Colonic mucosa (tissue), 4 donors: ENCODE measurements around the gene CMAS. TPM values are rescaled to one million over a fixed set of nuclear protein-coding genes. Genes with fewer than 3 reads are reported as not detected.
"Not testable (repeated sequence)": the region's sequence is repeated elsewhere in the genome, so short reads cannot be mapped to it uniquely, and the experiment has no call there.

ENCODE experiments used
- DNase-seq: peaks from one replicate; pipeline ENCODE4 v3.0.0-alpha.2; 2020
- H3K27ac ChIP-seq: fragments of 200-600 bp; one replicate; pipeline ENCODE4 v1.8.0; 2021
- H3K27me3 ChIP-seq: fragments of 200-600 bp; one replicate; pipeline ENCODE4 v1.8.0; 2021
- H3K36me3 ChIP-seq: fragments of 200-600 bp; one replicate; pipeline ENCODE4 v1.8.0; 2021
- H3K4me1 ChIP-seq: fragments of 200-600 bp; one replicate; pipeline ENCODE4 v1.8.0; 2021; ENCODE audit warnings: mild to moderate bottlenecking
- H3K4me3 ChIP-seq: fragments of 200-600 bp; one replicate; pipeline ENCODE4 v1.8.0; 2021
- H3K9ac ChIP-seq, 2 donors: one replicate each; pipeline ENCODE4 v1.7.0; 2013; ENCODE audit warnings: control low read depth in 2 of 2, low read depth in 2 of 2, low read length in 2 of 2
- H3K9me3 ChIP-seq: fragments of 200-600 bp; one replicate; pipeline ENCODE4 v1.8.0; 2021
- intact Hi-C: fragments of 100-400 bp; cut with DNase I; formaldehyde crosslinking; loops from one replicate; pipeline ENCODE4 v1.14.1; 2022
- total RNA-seq, 2 donors: library from RNA; stranded (reverse); fragmentation: NEBNext Ultra II Directional in 1 of 2; extraction: Animal tissue kit (Norgen Biotek cat#: 25700) in 1 of 2; gene quantifications; one replicate each; pipeline ENCODE4 v1.2.1, GENCODE V29; 2021
- TF ChIP-seq, protein P1 (sequence below): fragments of 200-600 bp; IDR thresholded peaks from one replicate; pipeline ENCODE4 v1.8.0; 2022; ENCODE audit warnings: antibody characterized with exemption, mild to moderate bottlenecking
- donor health status: healthy.
- donor health status: DM: no; HTN: no; CAD: no.
- donor health status: DM: no; HTN: no; CAD: no.

CMAS gene
- total RNA-seq, 2 donors from 2014 or later: 126 to 189 TPM

DNA sequence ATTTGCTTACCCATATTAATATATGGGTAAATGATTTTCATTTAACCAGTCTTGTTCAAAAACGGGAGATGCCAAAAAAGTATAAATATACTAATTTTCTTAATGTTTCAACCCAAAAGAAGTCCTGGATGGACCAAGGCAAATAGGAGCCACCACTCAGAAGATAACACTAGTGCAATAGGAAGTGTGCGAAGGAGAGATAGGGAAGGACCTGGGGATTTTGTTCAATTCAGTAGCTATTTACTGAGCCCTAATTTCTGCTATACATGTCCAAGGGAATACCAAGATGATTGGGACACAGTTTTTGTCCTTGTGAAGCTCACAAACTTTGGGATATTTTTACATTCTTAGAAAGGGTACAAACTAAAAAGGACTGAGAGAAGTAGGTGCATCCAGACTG lies 1.5 kb downstream of the CMAS start:
- DNase-seq: no peak
- intact Hi-C loops: no loop called here
- Histone ChIP-seq H3K9ac (peak overlapping the region in 1 of 2 donors; percentile 96), H3K9me3 (no peaks in the 10 kb centered on the region), H3K27ac (peak overlapping the region; percentile 99), H3K4me3 (peak overlapping the region; percentile 98), H3K4me1 (peaks cover 13% of the 10 kb centered on the region), H3K27me3 (no peaks in the 10 kb centered on the region), H3K36me3 (no peaks in the 10 kb centered on the region)
- TF ChIP-seq, protein P1, sequence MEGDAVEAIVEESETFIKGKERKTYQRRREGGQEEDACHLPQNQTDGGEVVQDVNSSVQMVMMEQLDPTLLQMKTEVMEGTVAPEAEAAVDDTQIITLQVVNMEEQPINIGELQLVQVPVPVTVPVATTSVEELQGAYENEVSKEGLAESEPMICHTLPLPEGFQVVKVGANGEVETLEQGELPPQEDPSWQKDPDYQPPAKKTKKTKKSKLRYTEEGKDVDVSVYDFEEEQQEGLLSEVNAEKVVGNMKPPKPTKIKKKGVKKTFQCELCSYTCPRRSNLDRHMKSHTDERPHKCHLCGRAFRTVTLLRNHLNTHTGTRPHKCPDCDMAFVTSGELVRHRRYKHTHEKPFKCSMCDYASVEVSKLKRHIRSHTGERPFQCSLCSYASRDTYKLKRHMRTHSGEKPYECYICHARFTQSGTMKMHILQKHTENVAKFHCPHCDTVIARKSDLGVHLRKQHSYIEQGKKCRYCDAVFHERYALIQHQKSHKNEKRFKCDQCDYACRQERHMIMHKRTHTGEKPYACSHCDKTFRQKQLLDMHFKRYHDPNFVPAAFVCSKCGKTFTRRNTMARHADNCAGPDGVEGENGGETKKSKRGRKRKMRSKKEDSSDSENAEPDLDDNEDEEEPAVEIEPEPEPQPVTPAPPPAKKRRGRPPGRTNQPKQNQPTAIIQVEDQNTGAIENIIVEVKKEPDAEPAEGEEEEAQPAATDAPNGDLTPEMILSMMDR: no peak

DNA sequence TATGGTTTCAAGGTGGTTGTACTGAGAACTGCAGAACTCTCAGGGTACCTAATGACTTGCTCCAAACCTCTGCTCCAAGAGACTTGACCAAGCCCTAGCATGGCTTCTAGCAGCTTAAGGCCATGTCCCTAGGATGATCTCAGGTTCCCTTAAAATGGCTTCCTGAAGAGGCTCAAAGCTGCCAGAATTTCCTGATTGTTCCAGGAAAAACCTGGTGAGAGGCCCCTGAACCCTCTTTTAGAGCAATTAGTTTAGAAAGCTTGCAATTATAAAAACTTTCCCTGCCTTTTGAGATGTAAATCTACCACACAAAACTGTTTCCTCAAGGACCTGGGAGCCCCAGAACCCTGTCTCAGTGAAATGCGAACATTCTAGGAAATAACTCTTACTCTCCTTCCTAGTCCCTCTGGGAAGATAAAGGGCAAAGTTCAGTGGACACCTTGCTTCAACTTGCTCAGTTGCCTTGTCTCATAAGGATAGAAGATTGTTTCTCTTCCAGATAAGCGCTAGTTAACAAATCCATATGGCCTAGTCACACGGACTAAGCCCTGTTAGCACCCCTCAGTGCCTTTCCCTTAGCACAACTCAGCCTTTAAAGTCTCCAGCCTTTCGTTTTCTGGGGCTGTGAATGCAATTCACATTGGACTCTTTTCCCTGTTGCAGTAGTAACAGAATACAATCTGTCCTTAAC lies 2.5 kb downstream of the CMAS start:
- peak; percentile 28 for DNase-seq
- TF ChIP-seq, protein P1: no peak
- intact Hi-C loops: no loop called here
- no peak overlapping the region for H3K4me3 ChIP-seq
- no peaks in the 10 kb centered on the region for H3K36me3 ChIP-seq
- H3K4me1 ChIP-seq: peaks cover 13% of the 10 kb centered on the region
- H3K27ac ChIP-seq: peak overlapping the region; percentile 99
- peak overlapping the region in 1 of 2 donors; percentile 96 for H3K9ac ChIP-seq
- no peaks in the 10 kb centered on the region for H3K9me3 ChIP-seq
- H3K27me3 ChIP-seq: no peaks in the 10 kb centered on the region

DNA sequence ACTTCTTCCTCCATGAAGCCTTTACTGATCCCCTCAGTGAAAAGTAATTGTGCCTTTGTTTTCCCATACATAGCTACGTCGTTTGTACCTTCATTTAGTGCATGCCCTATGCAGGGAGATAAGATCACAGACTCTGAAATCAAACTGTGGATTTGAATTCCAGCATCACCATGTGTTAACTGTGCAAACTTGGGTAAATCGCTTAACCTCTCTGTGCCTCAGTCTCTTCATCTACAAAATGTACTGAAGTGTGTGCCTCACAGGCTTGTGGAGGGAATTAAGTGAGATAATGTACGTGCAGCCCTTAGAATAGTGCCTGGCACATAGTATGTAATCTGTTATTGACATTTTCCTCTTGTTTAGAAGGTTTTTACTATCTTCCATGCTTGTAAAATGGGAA lies 4.1 kb downstream of the CMAS start:
- TF ChIP-seq, protein P1: no peak
- Histone ChIP-seq H3K4me1 (peaks cover 13% of the 10 kb centered on the region), H3K27me3 (no peaks in the 10 kb centered on the region), H3K36me3 (no peaks in the 10 kb centered on the region), H3K4me3 (no peak overlapping the region), H3K9ac (peak overlapping the region in 1 of 2 donors; percentile 12), H3K9me3 (no peaks in the 10 kb centered on the region), H3K27ac (peak overlapping the region; percentile 18)
- intact Hi-C loops: no loop called here
- DNase-seq: no peak

DNA sequence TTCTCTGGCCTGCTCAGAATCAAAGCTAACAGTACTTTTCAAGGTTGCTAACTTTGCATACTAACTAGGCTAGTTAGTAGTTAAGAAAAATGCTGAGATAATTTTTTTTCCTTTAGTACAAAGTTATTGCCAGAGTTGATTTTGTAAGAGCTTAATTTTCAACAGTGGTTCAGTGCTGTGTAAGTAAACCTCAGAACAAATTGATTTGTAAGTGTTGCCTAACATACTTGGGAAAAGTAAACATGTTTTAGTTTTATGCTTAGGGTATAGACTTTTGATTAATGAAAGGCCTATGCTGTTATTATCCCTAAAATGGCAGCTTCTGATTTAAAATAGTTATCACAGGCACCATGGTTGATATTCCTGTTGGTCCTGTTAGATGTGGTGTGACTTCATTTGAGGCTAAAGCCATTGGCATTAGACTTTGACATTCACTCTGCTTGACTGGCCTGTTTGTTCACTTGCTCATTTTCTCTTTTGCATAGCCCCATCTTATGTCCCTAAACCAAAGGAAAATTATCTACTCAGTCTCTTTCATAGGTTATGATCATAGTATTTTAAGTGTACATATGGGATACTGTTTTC lies 5.2 kb downstream of the CMAS start:
- DNase-seq: no peak
- H3K4me1 ChIP-seq: peaks cover 13% of the 10 kb centered on the region
- H3K9me3 ChIP-seq: no peaks in the 10 kb centered on the region
- no peaks in the 10 kb centered on the region for H3K27me3 ChIP-seq
- no peak overlapping the region for H3K27ac ChIP-seq
- H3K9ac ChIP-seq: no peak overlapping the region
- intact Hi-C loops: no loop called here
- TF ChIP-seq, protein P1: no peak
- no peaks in the 10 kb centered on the region for H3K36me3 ChIP-seq
- no peak overlapping the region for H3K4me3 ChIP-seq

DNA sequence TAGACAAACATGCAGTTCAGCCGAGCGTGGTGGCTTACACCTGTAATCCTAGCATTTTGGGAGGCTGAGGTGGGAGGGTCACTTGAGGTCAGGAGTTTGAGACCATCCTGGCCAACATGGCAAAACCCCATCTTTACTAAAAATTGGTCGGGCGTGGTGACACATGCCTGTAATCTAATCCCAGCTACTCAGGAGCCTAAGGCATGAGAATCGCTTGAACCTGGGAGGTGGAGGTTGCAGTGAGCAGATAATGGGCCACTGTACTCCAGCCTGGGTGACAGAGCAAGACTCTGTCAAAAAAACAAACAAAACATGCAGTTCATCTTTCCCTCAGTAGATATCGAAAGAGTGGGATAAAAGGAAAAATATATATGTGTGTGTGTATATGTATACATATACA lies 7.0 kb downstream of the CMAS start:
- H3K27me3 ChIP-seq, H3K9me3 ChIP-seq, intact Hi-C loops, DNase-seq, H3K36me3 ChIP-seq, H3K4me3 ChIP-seq, H3K9ac ChIP-seq, H3K27ac ChIP-seq: not testable (repeated sequence)
- H3K4me1 ChIP-seq: peaks cover 13% of the 10 kb centered on the region

DNA sequence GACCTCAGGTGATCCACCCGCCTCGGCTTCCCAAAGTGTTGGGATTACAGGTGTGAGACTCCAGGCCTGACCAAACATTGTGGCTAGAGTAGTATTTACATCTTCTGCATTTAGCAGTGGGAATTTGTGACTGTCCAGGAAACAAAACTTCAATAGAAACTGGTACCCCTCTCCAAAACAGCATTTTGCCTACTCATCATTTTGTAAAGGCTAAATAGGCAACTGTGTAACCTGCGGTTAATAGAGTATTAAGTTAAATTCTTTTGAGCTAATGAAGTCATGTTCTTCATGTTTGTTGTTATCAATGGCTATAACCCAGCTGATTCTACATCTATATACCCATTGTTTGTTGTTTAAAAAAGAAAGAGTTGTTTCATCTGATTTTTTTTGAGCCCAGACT lies 8.1 kb downstream of the CMAS start:
- Histone ChIP-seq H3K4me1 (peaks cover 13% of the 10 kb centered on the region), H3K27ac (no peak overlapping the region), H3K27me3 (no peaks in the 10 kb centered on the region), H3K4me3 (no peak overlapping the region), H3K9me3 (no peaks in the 10 kb centered on the region), H3K36me3 (peaks cover 6% of the 10 kb centered on the region), H3K9ac (no peak overlapping the region)
- intact Hi-C loops: no loop called here
- no peak for DNase-seq
- TF ChIP-seq, protein P1: no peak
